GM19025 (cell line): ENCODE data around the gene ARSK.

Source experiments
- ATAC-seq: cut with Tn5 transposase; IDR thresholded peaks from one replicate; pipeline ENCODE4 v1.9.1; 2021; ENCODE audit warnings: mild to moderate bottlenecking, low read depth, moderate library complexity; ENCODE audit not compliant: unreplicated experiment

The ARSK gene

DNA sequence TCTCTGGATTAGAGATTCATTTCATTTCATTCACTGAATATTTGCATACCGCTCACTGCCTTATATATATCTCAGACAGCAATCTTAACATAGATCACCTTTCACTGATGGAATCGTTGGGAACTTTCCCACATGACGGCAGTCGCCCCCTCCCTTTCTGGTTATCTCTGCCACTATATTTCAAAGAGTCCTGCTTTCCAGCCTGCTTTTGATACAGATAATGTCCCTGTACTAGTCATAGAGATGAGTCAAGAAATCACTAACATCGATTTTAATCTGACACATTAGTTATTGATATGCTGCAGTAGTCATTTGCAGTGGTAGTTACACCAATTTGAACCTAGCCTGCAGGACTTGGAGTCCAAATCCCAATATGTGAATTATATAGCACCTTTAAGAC is 8.5 kb downstream of the ARSK start:
- ATAC-seq, result no peak

DNA sequence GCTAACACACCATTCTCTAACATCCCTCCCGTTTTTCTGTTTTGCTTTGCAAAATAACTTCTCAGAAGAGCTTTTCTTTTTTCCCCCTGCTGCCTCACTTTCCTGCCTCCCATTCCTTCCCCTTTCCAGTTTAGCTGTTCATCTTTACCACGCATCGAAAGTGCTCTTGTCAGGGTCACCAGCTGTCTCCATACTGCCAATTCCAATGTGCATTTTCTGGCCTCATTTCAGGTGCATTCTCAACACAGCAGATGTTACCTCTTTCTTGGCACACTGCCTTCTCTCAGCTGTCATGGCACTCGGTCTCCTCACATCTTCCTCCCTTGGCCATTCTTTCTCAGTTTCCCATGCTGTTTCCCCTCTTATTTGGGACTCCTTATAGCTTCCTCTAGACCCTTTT is 9.5 kb downstream of the ARSK start:
- ATAC-seq, result no peak

DNA sequence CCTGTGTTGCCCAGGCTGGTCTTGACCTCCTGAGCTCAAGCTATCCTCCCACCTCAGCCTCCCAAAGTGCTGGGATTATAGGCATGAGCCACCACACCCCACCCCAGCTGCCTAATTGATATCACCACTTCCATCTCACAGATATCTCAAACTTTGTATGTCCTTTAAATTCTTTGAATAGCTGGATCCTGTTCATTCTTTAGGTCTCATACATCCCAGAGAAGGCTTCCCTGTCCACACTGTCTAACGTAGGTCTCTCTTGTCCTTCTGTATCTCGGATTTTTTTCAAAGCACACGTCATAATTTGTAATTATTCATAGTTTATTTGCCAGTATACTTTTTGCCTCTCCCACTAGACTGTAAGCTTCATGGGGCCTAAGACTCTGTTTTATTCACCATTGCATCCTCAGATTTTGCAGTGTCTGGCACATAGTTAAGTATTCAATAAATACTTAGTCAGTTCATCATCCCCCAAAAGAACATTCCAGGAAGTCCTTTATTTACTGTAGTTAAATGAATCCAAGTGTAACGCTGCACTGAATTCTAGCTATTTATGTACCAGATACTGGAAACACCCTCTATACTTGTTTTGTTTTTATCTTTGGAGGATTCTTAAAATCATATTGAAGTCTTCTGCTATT is 10.5 kb downstream of the ARSK start:
- no peak for ATAC-seq

- no peak for ATAC-seq
Observed at GRCh38 chr5:95572016-95572415, 17.1 kb downstream of the ARSK start.

- ATAC-seq, result no peak
Observed at GRCh38 chr5:95581576-95581975, 26.7 kb downstream of the ARSK start.

DNA sequence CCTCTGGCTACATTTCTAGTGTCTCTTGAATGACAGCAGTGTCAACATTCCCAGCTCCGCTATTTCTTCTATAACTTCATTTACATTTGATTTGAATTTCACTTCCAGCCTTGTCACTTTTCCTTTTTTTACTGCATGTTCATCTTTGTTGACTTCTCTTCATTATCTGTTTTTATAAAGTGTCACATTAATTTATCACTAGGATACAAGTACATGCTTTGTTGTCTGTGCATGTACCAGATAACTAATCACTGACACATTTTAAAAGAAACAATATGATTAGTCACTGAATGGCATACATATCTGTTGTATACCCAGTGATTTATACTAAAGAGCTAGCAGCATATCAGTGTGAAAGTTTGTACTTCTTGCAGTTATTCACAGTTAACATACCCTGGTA is 29.1 kb downstream of the ARSK start:
- no peak for ATAC-seq

GRCh38 chr5:95590880-95591279 is 36.0 kb downstream of the ARSK start:
- ATAC-seq, result no peak

DNA sequence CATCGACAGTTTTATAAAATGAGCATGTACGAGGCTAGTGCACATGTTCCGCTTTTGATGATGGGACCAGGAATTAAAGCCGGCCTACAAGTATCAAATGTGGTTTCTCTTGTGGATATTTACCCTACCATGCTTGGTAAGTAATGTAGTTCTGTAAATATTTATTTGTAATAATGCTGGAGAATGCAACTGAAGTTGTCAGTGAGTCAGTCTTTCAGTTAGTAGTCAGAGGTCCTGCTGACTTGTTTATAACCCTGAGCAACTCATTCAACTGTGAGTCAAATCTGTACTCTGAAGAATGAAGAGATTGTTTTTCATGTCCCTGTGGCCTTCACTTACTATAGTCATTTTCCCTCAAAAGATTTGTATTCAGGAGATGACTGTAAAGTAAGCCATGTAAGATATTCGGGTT is 36.6 kb downstream of the ARSK start:
- ATAC-seq, result peak; percentile 77

GRCh38 chr5:95595289-95595931 is 40.5 kb downstream of the ARSK start:
- no peak for ATAC-seq

DNA sequence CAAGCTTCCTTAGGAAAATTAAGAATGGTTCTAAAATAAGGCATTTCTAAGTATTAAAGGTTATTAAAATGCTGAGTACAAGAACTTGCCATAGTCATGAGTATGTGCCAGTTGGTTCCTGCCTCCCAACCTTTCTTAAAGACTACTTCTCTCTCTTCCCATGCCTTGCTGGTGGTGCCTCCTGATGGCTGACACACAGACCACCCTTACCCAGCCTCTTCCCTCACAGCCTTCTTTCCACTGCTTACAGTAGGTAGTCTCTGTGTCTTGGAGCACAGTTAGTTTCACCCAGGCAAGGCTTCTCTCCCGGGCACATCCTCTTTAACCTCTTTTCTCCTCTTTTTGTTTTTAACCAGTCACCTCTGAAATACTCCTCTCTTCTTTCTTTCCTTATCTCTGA is 44.4 kb downstream of the ARSK start:
- no peak for ATAC-seq

DNA sequence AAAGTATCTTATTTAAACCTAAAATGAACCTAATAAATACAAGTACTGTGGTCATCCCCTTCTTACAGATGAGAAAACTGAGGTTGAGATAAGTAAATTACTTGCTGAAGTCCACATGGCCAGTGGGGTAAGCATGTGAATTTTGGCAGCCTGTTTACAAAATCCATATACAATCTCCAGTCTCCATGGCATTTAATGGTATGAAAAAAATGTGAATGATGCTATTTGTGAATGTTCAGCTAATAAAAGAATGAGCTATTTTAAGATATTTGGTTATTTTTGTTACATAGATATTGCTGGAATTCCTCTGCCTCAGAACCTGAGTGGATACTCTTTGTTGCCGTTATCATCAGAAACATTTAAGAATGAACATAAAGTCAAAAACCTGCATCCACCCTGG is 45.7 kb downstream of the ARSK start:
- no peak for ATAC-seq

DNA sequence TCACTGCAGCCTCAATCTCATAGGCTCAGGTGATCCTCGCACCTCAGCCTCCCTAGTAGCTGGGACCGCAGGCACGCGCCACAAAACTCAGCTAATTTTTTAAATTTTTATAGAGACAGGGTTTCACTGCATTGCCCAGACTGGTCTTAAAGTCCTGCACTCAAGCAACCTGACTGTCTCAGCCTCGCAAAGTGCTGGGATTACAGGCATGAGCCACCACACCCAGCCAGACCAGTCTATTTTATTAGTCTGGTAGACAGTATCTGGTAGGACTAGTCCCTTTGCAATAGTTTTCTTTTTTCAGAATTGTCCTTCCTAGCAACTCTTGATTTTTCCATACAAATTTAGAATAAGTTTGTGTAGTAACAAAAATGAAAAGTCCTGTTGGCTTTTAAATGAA is 50.9 kb downstream of the ARSK start:
- ATAC-seq, result no peak

- no peak for ATAC-seq
Observed at GRCh38 chr5:95606419-95606818, 51.5 kb downstream of the ARSK start.

GRCh38 chr5:95609711-95610110 is 54.8 kb downstream of the ARSK start:
- ATAC-seq, result no peak

DNA sequence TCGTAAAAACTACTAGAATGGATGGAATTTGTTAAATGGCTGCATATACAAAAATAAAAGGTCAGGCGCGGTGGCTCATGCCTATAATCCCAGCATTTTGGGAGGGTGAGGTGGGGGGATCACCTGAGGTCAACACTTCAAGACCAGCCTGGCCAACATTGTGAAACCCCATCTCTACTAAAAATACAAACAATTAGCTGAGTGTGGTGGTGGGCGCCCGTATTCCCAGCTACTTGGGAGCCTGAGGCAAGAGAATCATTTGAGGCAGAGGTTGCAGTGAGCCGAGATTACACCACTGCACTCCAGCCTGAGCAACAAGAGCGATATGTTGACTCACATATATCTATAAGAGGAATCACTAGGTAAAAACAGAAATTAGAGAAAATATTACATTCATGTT is 55.6 kb downstream of the ARSK start:
- ATAC-seq, result no peak

DNA sequence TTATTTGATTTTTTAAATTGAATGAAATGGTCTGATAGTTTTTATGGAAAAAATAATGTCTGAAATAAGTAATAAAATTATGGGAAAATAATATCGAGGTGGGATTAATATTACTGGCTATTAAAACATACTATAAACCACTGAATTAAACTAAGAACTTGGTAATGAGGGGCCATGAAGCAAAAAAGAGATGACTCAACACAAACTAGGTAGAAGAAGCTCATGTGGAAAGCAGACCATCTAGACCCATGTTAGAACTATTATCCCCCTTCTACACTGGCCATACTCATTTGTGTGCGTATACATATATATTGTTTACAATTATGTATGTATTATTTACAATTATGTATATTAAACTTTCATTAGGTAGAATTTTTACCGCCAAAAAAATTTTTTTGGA is 56.5 kb downstream of the ARSK start:
- no peak for ATAC-seq

DNA sequence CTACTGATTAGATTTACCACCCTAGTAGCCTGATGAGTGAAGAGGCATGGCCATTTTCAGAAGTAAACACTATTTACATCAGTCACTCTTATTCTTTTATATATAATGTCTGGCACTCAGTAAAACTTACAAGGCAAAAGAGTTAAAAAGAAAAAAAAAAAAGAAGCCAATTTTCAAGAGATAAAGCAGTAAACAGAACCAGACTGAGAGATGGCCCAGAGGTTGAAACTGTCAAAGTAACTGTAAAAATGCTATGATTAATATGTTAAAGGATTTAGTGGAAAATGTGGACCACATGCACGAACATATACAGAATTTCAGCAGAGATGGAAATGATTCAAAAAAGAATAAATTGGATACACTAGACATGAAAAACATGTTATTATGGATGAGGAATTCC is 58.6 kb downstream of the ARSK start:
- no peak for ATAC-seq

GRCh38 chr5:95615164-95615467 is 60.2 kb downstream of the ARSK start:
- peak; percentile 45 for ATAC-seq

DNA sequence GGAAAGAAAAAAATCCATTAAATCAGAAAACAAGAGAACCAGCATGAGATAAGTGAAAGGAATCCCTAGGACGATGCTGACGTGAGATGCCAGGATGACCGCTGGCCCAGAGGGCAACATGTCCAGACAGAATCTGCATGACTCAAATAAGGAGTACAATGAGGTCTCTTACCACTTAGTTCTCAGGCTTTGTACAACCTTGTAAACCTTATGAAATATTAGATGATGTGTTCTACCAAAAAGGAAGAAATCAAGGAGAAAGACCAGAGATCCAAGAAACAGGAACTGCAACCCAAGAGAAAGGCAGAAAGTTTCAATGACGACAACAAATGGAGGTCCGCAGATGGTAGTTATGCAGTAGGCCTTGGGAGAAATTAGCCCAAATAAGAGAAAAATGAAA is 62.2 kb downstream of the ARSK start:
- no peak for ATAC-seq

DNA sequence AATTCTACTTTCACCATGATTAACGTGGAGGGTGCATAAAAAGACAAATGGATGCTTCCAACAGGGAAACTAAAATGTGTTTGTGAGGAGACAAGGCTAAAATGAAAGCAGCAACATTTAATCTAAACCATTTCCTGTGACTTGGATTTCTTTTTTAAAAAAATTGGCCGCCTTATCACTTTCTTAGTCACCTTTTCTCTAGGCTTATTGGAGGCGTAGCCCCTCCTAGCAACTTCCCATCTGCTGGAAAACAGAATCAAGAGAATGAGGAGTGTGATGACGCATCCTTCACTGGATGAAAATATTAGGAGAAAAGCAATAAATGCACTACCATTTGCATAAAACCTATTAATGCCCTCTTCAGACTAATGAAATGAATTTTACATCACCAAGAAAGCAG is 64.2 kb downstream of the ARSK start:
- no peak for ATAC-seq

- no peak for ATAC-seq
Observed at GRCh38 chr5:95619514-95620029, 64.7 kb downstream of the ARSK start.

- peak; percentile 59 for ATAC-seq
Observed at GRCh38 chr5:95620030-95620869, 65.3 kb downstream of the ARSK start, which contains the start of gene GPR150. TSS of gene GPR150 (plus strand) at chr5:95620087. CDS start at chr5:95620276, 189 bp downstream.
